Esophagus muscularis mucosa (tissue), 3 donors: ENCODE data around the gene GRIK4.

Experiments used
- CTCF ChIP-seq, 3 experiments: fragments of 200-600 bp in 2 of 3; fragments of 450-650 bp in 1 of 3; sonication (generic) in 2 of 3; IDR thresholded peaks; one replicate each; pipeline ENCODE4 v1.5.1; 2017 to 2019; ENCODE audit warnings: antibody characterized with exemption in 3 of 3, mild to moderate bottlenecking in 2 of 3, moderate library complexity in 1 of 3
- POLR2A ChIP-seq: fragments of 450-650 bp; IDR thresholded peaks from one replicate; pipeline ENCODE4 v1.6.1; 2017; ENCODE audit warnings: antibody characterized with exemption, moderate library complexity, mild to moderate bottlenecking, low read depth
- POLR2AphosphoS5 ChIP-seq, 2 donors: sonication (generic); formaldehyde crosslinking; IDR thresholded peaks; one replicate each; pipeline ENCODE4 v1.6.1; 2017; ENCODE audit warnings: antibody characterized with exemption in 2 of 2

DNA sequence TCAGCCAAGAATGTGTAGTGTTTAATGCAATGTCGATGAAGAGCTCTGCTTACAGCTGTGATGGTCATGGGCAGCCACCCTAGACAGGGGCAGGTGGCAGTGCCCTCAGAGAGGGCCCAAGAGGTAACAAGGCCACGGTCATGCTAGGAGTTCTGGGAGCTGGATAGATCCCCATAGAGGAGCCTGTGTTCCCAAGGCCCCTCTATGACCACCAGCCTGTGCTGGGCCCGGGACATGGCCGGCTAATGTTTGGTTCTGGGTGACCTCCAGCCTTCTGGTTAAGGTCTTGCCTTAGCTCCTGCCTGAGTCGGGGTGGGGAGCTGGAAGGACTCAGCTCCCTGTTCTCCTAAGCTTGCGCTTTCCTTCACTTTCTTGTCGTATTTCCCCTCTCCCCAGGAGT, 65.1 kb downstream of the GRIK4 start:
- TF ChIP-seq POLR2AphosphoS5 (IDR thresholded peaks at IDR 0.05) = no peak
- no peak for TF ChIP-seq CTCF (IDR thresholded peaks at IDR 0.05)
- TF ChIP-seq POLR2A = no peak
